HepG2 (cell line): ENCODE data around the gene G6PC3. TPM values are rescaled to one million over a fixed set of nuclear protein-coding genes. Genes with fewer than 3 reads are reported as not detected.
A peak's percentile ranks its signal among the peaks of the same experiment; 100 is the strongest.

Source experiments
- ATAC-seq: fragments of 200-7000 bp; cut with Tn5 transposase; 3 replicates; pipeline ENCODE4 v1.9.1; 2020; ENCODE audit warnings: mild to moderate bottlenecking, moderate library complexity
- BruUV-seq: library from RNA; stranded (reverse); fragments of 400-500 nt; replicated peaks from 2 replicates; lab custom pipeline; 2021; lab: Mats Ljungman, UMichigan
- CTCF ChIA-PET: fragments of 300-600 bp; formaldehyde crosslinking; extraction: SDS; loops from one replicate; lab custom pipeline; 2021; ENCODE audit warnings: low total read pairs, inconsistent platforms, low intra/inter-chr PET ratio; lab: Yijun Ruan, JAX
- POLR2A ChIA-PET: fragments of 350-600 bp; sonication (Branson Sonifier 250); formaldehyde crosslinking; loops from one replicate; lab custom pipeline; 2020; ENCODE audit warnings: antibody characterized with exemption, inconsistent platforms; lab: Yijun Ruan, JAX
- DNase-seq: peaks from one replicate; pipeline ENCODE4 v3.0.0-alpha.2; 2015; ENCODE audit warnings: low spot score
- FAIRE-seq: peaks from 3 replicates; lab custom pipeline; 2011; peaks lifted over from hg19 to GRCh38; lab: Jason Lieb, UNC
- H2AFZ ChIP-seq: one replicate; pipeline ENCODE4 v1.6.1; 2011; ENCODE audit warnings: low read length, inconsistent platforms
- H3K27ac ChIP-seq: fragments of 300-600 bp; 3 replicates; pipeline ENCODE4 v1.8.0; 2011; ENCODE audit warnings: mixed run types, mild to moderate bottlenecking, mixed read lengths, low read length, inconsistent platforms; ENCODE audit not compliant: insufficient read depth; ENCODE audit errors: extremely low read length
- H3K27me3 ChIP-seq, 2 experiments: fragments of 200-600 bp in 1 of 2; 2 replicates in 1 of 2; 3 replicates in 1 of 2; pipeline versions ENCODE4 v1.6.0 to v1.8.0; 2011; ENCODE audit warnings: low read length in 2 of 2, mild to moderate bottlenecking in 2 of 2, moderate library complexity in 2 of 2, inconsistent platforms in 1 of 2; ENCODE audit not compliant: insufficient read depth in 2 of 2, control insufficient read depth in 1 of 2
- H3K36me3 ChIP-seq, 2 experiments: fragments of 200-600 bp in 1 of 2; replicated peaks in 1 of 2; 2 replicates in 1 of 2; 3 replicates in 1 of 2; pipeline versions ENCODE4 v1.5.1 to v1.8.0; 2011; ENCODE audit warnings: low read length in 2 of 2, inconsistent platforms in 1 of 2; ENCODE audit not compliant: insufficient read depth in 2 of 2, control insufficient read depth in 1 of 2
- H3K4me1 ChIP-seq: 2 replicates; pipeline ENCODE4 v1.5.1; 2012; ENCODE audit warnings: low read length, inconsistent platforms; ENCODE audit not compliant: insufficient read depth
- H3K4me2 ChIP-seq: 2 replicates; pipeline ENCODE4 v1.6.0; 2011; ENCODE audit warnings: low read depth, low read length, inconsistent platforms
- H3K4me3 ChIP-seq, 3 experiments: fragments of 200-600 bp in 1 of 3; sonication (generic), shearing (Covaris generic) in 1 of 3; replicated peaks in 1 of 3; 2 replicates each; pipeline ENCODE4 v1.5.1; 2011 to 2016; ENCODE audit warnings: low read length in 3 of 3, inconsistent platforms in 2 of 3, low read depth in 2 of 3, mild to moderate bottlenecking in 2 of 3, control low read depth in 1 of 3, mixed read lengths in 1 of 3; ENCODE audit not compliant: insufficient read depth in 1 of 3
- H3K79me2 ChIP-seq: one replicate; pipeline ENCODE4 v1.6.1; 2011; ENCODE audit warnings: low read length, inconsistent platforms; ENCODE audit not compliant: insufficient read depth
- H3K9ac ChIP-seq: 2 replicates; pipeline ENCODE4 v1.6.0; 2011; ENCODE audit warnings: mild to moderate bottlenecking, low read depth, low read length, inconsistent platforms; ENCODE audit not compliant: insufficient read depth
- H3K9me3 ChIP-seq: 2 replicates; pipeline ENCODE4 v1.5.1; 2012; ENCODE audit warnings: mild to moderate bottlenecking, low read length
- H4K20me1 ChIP-seq: 2 replicates; pipeline ENCODE4 v1.6.0; 2011; ENCODE audit warnings: inconsistent platforms, mild to moderate bottlenecking, low read length, moderate library complexity; ENCODE audit not compliant: insufficient read depth
- CC2D1A ChIP-seq: sonication (generic); formaldehyde crosslinking; IDR thresholded peaks from 2 replicates; pipeline ENCODE4 v1.8.1; 2023; ENCODE audit warnings: mild to moderate bottlenecking, missing genetic modification reagents
- KDM2A ChIP-seq: sonication (generic); formaldehyde crosslinking; IDR thresholded peaks from 2 replicates; pipeline ENCODE4 v1.4.0; 2020; ENCODE audit warnings: low read depth, missing genetic modification reagents, borderline replicate concordance
- KLF15 ChIP-seq: sonication (generic); formaldehyde crosslinking; IDR thresholded peaks from 2 replicates; pipeline ENCODE4 v1.8.1; 2023; ENCODE audit warnings: borderline replicate concordance, mild to moderate bottlenecking, inconsistent platforms, missing genetic modification reagents, mixed read lengths
- NFKBIZ ChIP-seq: IDR thresholded peaks from 2 replicates; pipeline ENCODE4 v1.6.1; 2018; ENCODE audit warnings: missing genetic modification reagents, missing compliant biosample characterization
- RNF2 ChIP-seq: fragments of 450-650 bp; conservative IDR thresholded peaks from 2 replicates; pipeline ENCODE4 v1.6.1; 2016; ENCODE audit warnings: low read depth
- THAP11 ChIP-seq: IDR thresholded peaks from 2 replicates; pipeline ENCODE4 v1.6.1; 2016; ENCODE audit warnings: missing biosample characterization, missing genetic modification reagents
- WGBS: methylation state at CpG from one replicate; pipeline ENCODE4 v1.1.6; 2017; ENCODE audit warnings: low lambda C conversion rate; 5-methylcytosine and 5-hydroxymethylcytosine counted together
- in situ Hi-C: cut with HindIII; loops from 2 replicates; pipeline ENCODE4 v1.10.0; 2017; ENCODE audit warnings: low pct_unique_long_range_greater_than_20kb; ENCODE audit not compliant: extremely low pct_ligation_motif_present
- intact Hi-C: fragments of 100-400 bp; cut with micrococcal nuclease; formaldehyde crosslinking; loops from one replicate; pipeline ENCODE4 v1.10.0; 2022; ENCODE audit not compliant: unreplicated experiment
- polyA plus RNA-seq, 8 experiments: library from polyadenylated mRNA; depleted of rRNA in 3 of 8; stranded (reverse) in 7 of 8; unstranded in 1 of 8; fragments of >200 nt; fragmentation: Illumina TruSeq in 4 of 8; extraction: Trizol in 4 of 8; gene quantifications; 2 replicates each; pipeline versions ENCODE4 v1.2.1 to v1.2.3, GENCODE V29; 2011 to 2016; ENCODE audit warnings: low read depth in 4 of 8, missing spikeins in 1 of 8, mixed read lengths in 1 of 8; ENCODE audit not compliant: insufficient read depth in 1 of 8
- total RNA-seq, 5 experiments: library from RNA; depleted of rRNA; stranded (reverse); fragments of >200 nt; fragmentation: Illumina TruSeq; extraction: Trizol; gene quantifications; 2 replicates each; pipeline ENCODE4 v1.2.3, GENCODE V29; 2016; ENCODE audit warnings: low read depth in 1 of 5
- TF ChIP-seq, protein P1 (sequence below): sonication (generic); formaldehyde crosslinking; IDR thresholded peaks from 2 replicates; pipeline ENCODE4 v1.5.0; 2020; ENCODE audit warnings: mild to moderate bottlenecking, missing genetic modification reagents, borderline replicate concordance
- TF ChIP-seq, protein P2 (sequence below): sonication (generic); formaldehyde crosslinking; conservative IDR thresholded peaks from 2 replicates; pipeline ENCODE4 v1.5.0; 2020; ENCODE audit warnings: missing genetic modification reagents
- TF ChIP-seq, protein P3 (sequence below): sonication (generic); formaldehyde crosslinking; IDR thresholded peaks from 2 replicates; pipeline ENCODE4 v1.8.1; 2022; ENCODE audit warnings: low read depth, mild to moderate bottlenecking, missing genetic modification reagents
- TF ChIP-seq, protein P4 (sequence below): sonication (generic); formaldehyde crosslinking; IDR thresholded peaks from 2 replicates; pipeline ENCODE4 v1.4.0; 2020; ENCODE audit warnings: mild to moderate bottlenecking, missing genetic modification reagents

The G6PC3 gene
- total and polyA plus RNA-seq, 2 of the 13 experiments (the other 11 are each of a cell fraction or from before 2014, with no cell fraction given): 38.5 to 75.8 TPM

DNA sequence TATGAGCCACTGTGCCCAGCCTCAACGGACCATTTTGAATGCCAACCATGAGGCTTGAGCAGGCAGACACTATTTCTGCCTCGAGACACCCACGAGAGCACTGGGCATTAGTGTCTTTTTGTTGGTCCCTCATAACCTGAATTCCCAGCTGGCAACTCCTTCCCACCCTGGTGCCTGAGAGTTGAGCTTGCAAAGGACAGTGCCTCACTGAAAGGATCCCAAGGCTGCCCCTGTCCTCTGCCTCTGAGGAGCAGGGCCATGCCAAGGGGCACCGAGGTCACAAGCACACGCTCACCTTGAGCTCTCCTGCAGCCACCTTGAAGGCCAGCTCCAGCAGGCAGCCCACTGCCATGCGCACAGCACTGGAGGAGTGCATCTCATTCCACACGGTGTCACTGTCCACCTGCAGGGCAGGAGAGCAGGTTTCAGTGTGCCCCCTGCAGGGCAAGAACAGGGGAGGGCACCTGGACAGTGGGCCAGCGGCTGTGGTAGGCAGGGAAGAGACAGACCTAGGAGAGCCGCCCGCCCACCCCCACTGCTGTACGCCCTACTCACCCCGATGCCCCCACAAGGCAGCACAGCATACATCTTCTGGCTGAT is 12.8 kb downstream of the G6PC3 start (continued):
- TF ChIP-seq, protein P1, sequence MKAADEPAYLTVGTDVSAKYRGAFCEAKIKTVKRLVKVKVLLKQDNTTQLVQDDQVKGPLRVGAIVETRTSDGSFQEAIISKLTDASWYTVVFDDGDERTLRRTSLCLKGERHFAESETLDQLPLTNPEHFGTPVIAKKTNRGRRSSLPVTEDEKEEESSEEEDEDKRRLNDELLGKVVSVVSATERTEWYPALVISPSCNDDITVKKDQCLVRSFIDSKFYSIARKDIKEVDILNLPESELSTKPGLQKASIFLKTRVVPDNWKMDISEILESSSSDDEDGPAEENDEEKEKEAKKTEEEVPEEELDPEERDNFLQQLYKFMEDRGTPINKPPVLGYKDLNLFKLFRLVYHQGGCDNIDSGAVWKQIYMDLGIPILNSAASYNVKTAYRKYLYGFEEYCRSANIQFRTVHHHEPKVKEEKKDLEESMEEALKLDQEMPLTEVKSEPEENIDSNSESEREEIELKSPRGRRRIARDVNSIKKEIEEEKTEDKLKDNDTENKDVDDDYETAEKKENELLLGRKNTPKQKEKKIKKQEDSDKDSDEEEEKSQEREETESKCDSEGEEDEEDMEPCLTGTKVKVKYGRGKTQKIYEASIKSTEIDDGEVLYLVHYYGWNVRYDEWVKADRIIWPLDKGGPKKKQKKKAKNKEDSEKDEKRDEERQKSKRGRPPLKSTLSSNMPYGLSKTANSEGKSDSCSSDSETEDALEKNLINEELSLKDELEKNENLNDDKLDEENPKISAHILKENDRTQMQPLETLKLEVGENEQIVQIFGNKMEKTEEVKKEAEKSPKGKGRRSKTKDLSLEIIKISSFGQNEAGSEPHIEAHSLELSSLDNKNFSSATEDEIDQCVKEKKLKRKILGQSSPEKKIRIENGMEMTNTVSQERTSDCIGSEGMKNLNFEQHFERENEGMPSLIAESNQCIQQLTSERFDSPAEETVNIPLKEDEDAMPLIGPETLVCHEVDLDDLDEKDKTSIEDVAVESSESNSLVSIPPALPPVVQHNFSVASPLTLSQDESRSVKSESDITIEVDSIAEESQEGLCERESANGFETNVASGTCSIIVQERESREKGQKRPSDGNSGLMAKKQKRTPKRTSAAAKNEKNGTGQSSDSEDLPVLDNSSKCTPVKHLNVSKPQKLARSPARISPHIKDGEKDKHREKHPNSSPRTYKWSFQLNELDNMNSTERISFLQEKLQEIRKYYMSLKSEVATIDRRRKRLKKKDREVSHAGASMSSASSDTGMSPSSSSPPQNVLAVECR: peak; percentile 40
- TF ChIP-seq THAP11 (CRISPR knock-in tag) (peak; percentile 61; the same call in 1 of the 2 replicates), CC2D1A (CRISPR knock-in tag) (no peak), NFKBIZ (CRISPR knock-in tag) (no peak)
- TF ChIP-seq, protein P2, sequence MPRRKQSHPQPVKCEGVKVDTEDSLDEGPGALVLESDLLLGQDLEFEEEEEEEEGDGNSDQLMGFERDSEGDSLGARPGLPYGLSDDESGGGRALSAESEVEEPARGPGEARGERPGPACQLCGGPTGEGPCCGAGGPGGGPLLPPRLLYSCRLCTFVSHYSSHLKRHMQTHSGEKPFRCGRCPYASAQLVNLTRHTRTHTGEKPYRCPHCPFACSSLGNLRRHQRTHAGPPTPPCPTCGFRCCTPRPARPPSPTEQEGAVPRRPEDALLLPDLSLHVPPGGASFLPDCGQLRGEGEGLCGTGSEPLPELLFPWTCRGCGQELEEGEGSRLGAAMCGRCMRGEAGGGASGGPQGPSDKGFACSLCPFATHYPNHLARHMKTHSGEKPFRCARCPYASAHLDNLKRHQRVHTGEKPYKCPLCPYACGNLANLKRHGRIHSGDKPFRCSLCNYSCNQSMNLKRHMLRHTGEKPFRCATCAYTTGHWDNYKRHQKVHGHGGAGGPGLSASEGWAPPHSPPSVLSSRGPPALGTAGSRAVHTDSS: no peak

DNA sequence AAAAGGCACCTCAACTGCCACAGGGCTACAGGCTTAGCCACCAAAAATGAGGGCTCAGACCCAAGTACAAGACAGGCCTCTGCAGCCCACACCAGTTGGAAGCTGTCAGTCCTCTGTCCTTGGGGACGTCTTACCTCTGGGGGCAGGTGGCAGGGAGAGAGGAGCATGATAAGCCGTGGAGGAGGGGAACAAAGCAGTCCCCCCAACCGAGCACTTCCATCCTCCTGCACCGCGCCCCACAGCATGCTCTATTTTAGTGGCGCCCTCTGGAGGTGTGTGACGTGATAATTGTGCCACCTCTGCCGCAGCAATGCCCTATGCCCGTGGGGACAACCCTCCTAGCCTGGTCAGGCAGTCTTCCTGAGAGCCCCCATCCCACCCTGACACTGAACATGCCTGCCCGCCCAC is 13.6 kb downstream of the G6PC3 start:
- Histone ChIP-seq H3K27me3 (no peaks in the 10 kb centered on the region), H3K4me3 (no peak overlapping the region), H2AFZ (no peak overlapping the region), H3K36me3 (peaks cover 20 to 60% of the 10 kb centered on the region in 2 experiments), H3K9ac (no peak overlapping the region), H3K4me2 (no peak overlapping the region), H4K20me1 (no peaks in the 10 kb centered on the region), H3K27ac (no peak overlapping the region), H3K4me1 (peaks cover 31% of the 10 kb centered on the region), H3K9me3 (no peaks in the 10 kb centered on the region), H3K79me2 (no peaks in the 10 kb centered on the region)
- ATAC-seq: peak; percentile 51
- in situ Hi-C loops: loop anchor here (5.0 kb wide), 1 partner anchor 38 kb away; the partner anchor contains the start of gene HDAC5
- BruUV-seq: no TSS peak
- intact Hi-C loops: no loop called here
- 90% methylated on average over 5 of the region's 10 CpGs for WGBS
- CTCF ChIA-PET: interaction anchor here (0.8 to 3.7 kb wide), 10 partner anchors 11 to 84 kb away, joined by 3 to 80 read pairs (median 4); partner anchors contain the start of genes HDAC5 and HROB
- no peak for FAIRE-seq
- POLR2A ChIA-PET: interaction anchor here (0.6 to 1.7 kb wide), 6 partner anchors 18 to 84 kb away, joined by 3 to 6 read pairs (median 5); partner anchors contain the start of gene LSM12
- no peak for DNase-seq
- no peak for TF ChIP-seq RNF2
- TF ChIP-seq KDM2A (CRISPR knock-in tag): no peak
- TF ChIP-seq, protein P3, sequence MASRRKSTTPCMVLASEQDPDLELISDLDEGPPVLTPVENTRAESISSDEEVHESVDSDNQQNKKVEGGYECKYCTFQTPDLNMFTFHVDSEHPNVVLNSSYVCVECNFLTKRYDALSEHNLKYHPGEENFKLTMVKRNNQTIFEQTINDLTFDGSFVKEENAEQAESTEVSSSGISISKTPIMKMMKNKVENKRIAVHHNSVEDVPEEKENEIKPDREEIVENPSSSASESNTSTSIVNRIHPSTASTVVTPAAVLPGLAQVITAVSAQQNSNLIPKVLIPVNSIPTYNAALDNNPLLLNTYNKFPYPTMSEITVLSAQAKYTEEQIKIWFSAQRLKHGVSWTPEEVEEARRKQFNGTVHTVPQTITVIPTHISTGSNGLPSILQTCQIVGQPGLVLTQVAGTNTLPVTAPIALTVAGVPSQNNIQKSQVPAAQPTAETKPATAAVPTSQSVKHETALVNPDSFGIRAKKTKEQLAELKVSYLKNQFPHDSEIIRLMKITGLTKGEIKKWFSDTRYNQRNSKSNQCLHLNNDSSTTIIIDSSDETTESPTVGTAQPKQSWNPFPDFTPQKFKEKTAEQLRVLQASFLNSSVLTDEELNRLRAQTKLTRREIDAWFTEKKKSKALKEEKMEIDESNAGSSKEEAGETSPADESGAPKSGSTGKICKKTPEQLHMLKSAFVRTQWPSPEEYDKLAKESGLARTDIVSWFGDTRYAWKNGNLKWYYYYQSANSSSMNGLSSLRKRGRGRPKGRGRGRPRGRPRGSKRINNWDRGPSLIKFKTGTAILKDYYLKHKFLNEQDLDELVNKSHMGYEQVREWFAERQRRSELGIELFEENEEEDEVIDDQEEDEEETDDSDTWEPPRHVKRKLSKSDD (CRISPR knock-in tag): no peak
- TF ChIP-seq KLF15 (CRISPR knock-in tag): no peak
- TF ChIP-seq, protein P4, sequence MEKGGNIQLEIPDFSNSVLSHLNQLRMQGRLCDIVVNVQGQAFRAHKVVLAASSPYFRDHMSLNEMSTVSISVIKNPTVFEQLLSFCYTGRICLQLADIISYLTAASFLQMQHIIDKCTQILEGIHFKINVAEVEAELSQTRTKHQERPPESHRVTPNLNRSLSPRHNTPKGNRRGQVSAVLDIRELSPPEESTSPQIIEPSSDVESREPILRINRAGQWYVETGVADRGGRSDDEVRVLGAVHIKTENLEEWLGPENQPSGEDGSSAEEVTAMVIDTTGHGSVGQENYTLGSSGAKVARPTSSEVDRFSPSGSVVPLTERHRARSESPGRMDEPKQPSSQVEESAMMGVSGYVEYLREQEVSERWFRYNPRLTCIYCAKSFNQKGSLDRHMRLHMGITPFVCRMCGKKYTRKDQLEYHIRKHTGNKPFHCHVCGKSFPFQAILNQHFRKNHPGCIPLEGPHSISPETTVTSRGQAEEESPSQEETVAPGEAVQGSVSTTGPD (CRISPR knock-in tag): no peak
